Natural killer cell (primary cell): ENCODE measurements around the gene SLC39A11. TPM values are rescaled to one million over a fixed set of nuclear protein-coding genes. Genes with fewer than 3 reads are reported as not detected.

Source experiments
- ATAC-seq, 3 donors: fragments of 150-1000 bp in 2 of 3; fragments of 200-7000 bp in 1 of 3; cut with Tn5 transposase; 1 replicate in 1 of 3; 2 replicates in 2 of 3; pipeline ENCODE4 v1.10.0; 2021; ENCODE audit warnings: mild to moderate bottlenecking in 2 of 3, moderate library complexity in 2 of 3
- DNase-seq, 2 donors: peaks; one replicate each; pipeline versions ENCODE4 v3.0.0 to v3.0.0-alpha.2; 2013 to 2021; ENCODE audit warnings: mixed read lengths in 1 of 2
- H3K27ac ChIP-seq: one replicate; pipeline ENCODE4 v1.5.1; 2013; ENCODE audit warnings: mild to moderate bottlenecking, low read length
- H3K27me3 ChIP-seq: one replicate; pipeline ENCODE4 v1.6.1; 2013; ENCODE audit warnings: low read length; ENCODE audit not compliant: control insufficient read depth, insufficient read depth
- H3K36me3 ChIP-seq: one replicate; pipeline ENCODE4 v1.6.1; 2013; ENCODE audit warnings: low read length; ENCODE audit not compliant: control insufficient read depth, insufficient read depth
- H3K4me1 ChIP-seq: one replicate; pipeline ENCODE4 v1.6.1; 2013; ENCODE audit warnings: low read length; ENCODE audit not compliant: control insufficient read depth, insufficient read depth
- H3K4me3 ChIP-seq: one replicate; pipeline ENCODE4 v1.5.1; 2013; ENCODE audit warnings: low read length
- H3K9me3 ChIP-seq: one replicate; pipeline ENCODE4 v1.6.1; 2013; ENCODE audit warnings: low read length; ENCODE audit not compliant: control insufficient read depth, insufficient read depth
- H3K27ac Mint-ChIP-seq, 2 donors: one replicate each; pipeline ENCODE4 v1.8.0; 2022; ENCODE audit warnings: mild to moderate bottlenecking in 2 of 2, mixed read lengths in 2 of 2, moderate library complexity in 1 of 2
- H3K27me3 Mint-ChIP-seq, 2 donors: one replicate each; pipeline ENCODE4 v1.8.0; 2022; ENCODE audit warnings: low read depth in 2 of 2, mixed read lengths in 2 of 2
- H3K36me3 Mint-ChIP-seq: one replicate; pipeline ENCODE4 v1.8.0; 2022; ENCODE audit warnings: mixed read lengths
- H3K4me1 Mint-ChIP-seq, 2 donors: one replicate each; pipeline ENCODE4 v1.8.0; 2022; ENCODE audit warnings: mixed read lengths in 2 of 2
- H3K4me3 Mint-ChIP-seq: one replicate; pipeline ENCODE4 v1.8.0; 2022; ENCODE audit warnings: mild to moderate bottlenecking, moderate library complexity, mixed read lengths
- H3K9me3 Mint-ChIP-seq, 2 donors: one replicate each; pipeline ENCODE4 v1.8.0; 2022; ENCODE audit warnings: mixed read lengths in 2 of 2
- CTCF ChIP-seq: fragments of 200-600 bp; IDR thresholded peaks from one replicate; pipeline ENCODE4 v1.8.0; 2022; ENCODE audit warnings: antibody characterized with exemption
- WGBS: methylation state at CpG from one replicate; pipeline ENCODE4 v1.1.7; 2013; ENCODE audit warnings: missing lambda C conversion rate; ENCODE audit not compliant: insufficient coverage; 5-methylcytosine and 5-hydroxymethylcytosine counted together
- intact Hi-C: fragments of 100-400 bp; cut with micrococcal nuclease; formaldehyde crosslinking; loops from one replicate; pipeline ENCODE4 v1.14.2; 2022
- total RNA-seq, 4 donors: library from RNA; stranded (reverse); fragments of 120-200 nt in 1 of 4; gene quantifications; one replicate each; pipeline versions ENCODE4 v1.2.3 to v1.2.4, GENCODE V29; 2013 to 2022

SLC39A11 gene
- total RNA-seq, 3 donors from 2014 or later (not counting 1 experiment from before 2014, with no cell fraction given) = 32.6 to 44.9 (median 39.4) TPM

GRCh38 chr17:72890711-72891110, 201.8 kb downstream of the SLC39A11 start:
- no peaks in the 10 kb centered on the region for H3K4me1 Mint-ChIP-seq

GRCh38 chr17:72887917-72888316, 204.6 kb downstream of the SLC39A11 start:
- no peak overlapping the region for H3K4me3 ChIP-seq
- Mint-ChIP-seq H3K4me3 (no peak overlapping the region), H3K36me3 (no peaks in the 10 kb centered on the region), H3K4me1 (peaks cover 0 to 4% of the 10 kb centered on the region in 2 donors), H3K9me3 (no peaks in the 10 kb centered on the region), H3K27ac (no peak overlapping the region), H3K27me3 (no peaks in the 10 kb centered on the region)
- H3K27ac ChIP-seq = no peak overlapping the region
- H3K27me3 ChIP-seq = no peaks in the 10 kb centered on the region
- ATAC-seq (no peak), DNase-seq (no peak)
- no peaks in the 10 kb centered on the region for H3K36me3 ChIP-seq
- intact Hi-C loops = no loop called here
- WGBS = 84% methylated on average over 3 of the region's 4 CpGs
- no peak for TF ChIP-seq CTCF
- no peaks in the 10 kb centered on the region for H3K9me3 ChIP-seq
- H3K4me1 ChIP-seq = no peaks in the 10 kb centered on the region

More at GRCh38 chr17:72890711-72891110, 201.8 kb downstream of the SLC39A11 start:
- no peak overlapping the region for H3K4me3 ChIP-seq
- Mint-ChIP-seq H3K9me3 (no peaks in the 10 kb centered on the region), H3K4me3 (no peak overlapping the region), H3K27ac (no peak overlapping the region), H3K36me3 (no peaks in the 10 kb centered on the region), H3K27me3 (no peaks in the 10 kb centered on the region)
- no peaks in the 10 kb centered on the region for H3K9me3 ChIP-seq
- ATAC-seq (no peak), DNase-seq (no peak)
- intact Hi-C loops = no loop called here
- no peak overlapping the region for H3K27ac ChIP-seq
- WGBS = 92% methylated on average over 2 of the region's 2 CpGs
- TF ChIP-seq CTCF = no peak
- H3K27me3 ChIP-seq = no peaks in the 10 kb centered on the region
- H3K4me1 ChIP-seq = no peaks in the 10 kb centered on the region
- no peaks in the 10 kb centered on the region for H3K36me3 ChIP-seq

- H3K36me3 Mint-ChIP-seq = no peaks in the 10 kb centered on the region
- H3K27ac Mint-ChIP-seq = no peak overlapping the region
- H3K27me3 Mint-ChIP-seq = no peaks in the 10 kb centered on the region
- H3K27me3 ChIP-seq = no peaks in the 10 kb centered on the region
- H3K9me3 ChIP-seq = no peaks in the 10 kb centered on the region
- H3K4me3 Mint-ChIP-seq = no peak overlapping the region
- intact Hi-C loops = no loop called here
- H3K9me3 Mint-ChIP-seq = no peaks in the 10 kb centered on the region
- TF ChIP-seq CTCF = no peak
- no peaks in the 10 kb centered on the region for H3K4me1 ChIP-seq
- no peak overlapping the region for H3K4me3 ChIP-seq
- WGBS = 95% methylated on average over 8 of the region's 8 CpGs
- DNase-seq = no peak
- H3K36me3 ChIP-seq = no peaks in the 10 kb centered on the region
- no peak for ATAC-seq
- H3K4me1 Mint-ChIP-seq = peaks cover 0 to 4% of the 10 kb centered on the region in 2 donors
- H3K27ac ChIP-seq = no peak overlapping the region
Measured at GRCh38 chr17:72887322-72887721, 205.2 kb downstream of the SLC39A11 start.

GRCh38 chr17:72886622-72887021, 205.9 kb downstream of the SLC39A11 start:
- Mint-ChIP-seq H3K36me3 (no peaks in the 10 kb centered on the region), H3K4me3 (no peak overlapping the region), H3K27ac (no peak overlapping the region), H3K9me3 (no peaks in the 10 kb centered on the region), H3K27me3 (no peaks in the 10 kb centered on the region), H3K4me1 (peaks cover 0 to 4% of the 10 kb centered on the region in 2 donors)
- Histone ChIP-seq H3K9me3 (no peaks in the 10 kb centered on the region), H3K27ac (no peak overlapping the region), H3K36me3 (peaks cover 2% of the 10 kb centered on the region), H3K27me3 (no peaks in the 10 kb centered on the region), H3K4me1 (no peaks in the 10 kb centered on the region), H3K4me3 (no peak overlapping the region)
- WGBS = 95% methylated on average over 3 of the region's 3 CpGs
- ATAC-seq = no peak
- DNase-seq = no peak
- no peak for TF ChIP-seq CTCF
- intact Hi-C loops = no loop called here
